Adrenal gland (tissue), 12 donors: ENCODE results near the gene MSANTD2. TPM values are rescaled to one million over a fixed set of nuclear protein-coding genes. Genes with fewer than 3 reads are reported as not detected.

Experiments used
- DNase-seq, 7 donors: peaks; one replicate each; pipeline ENCODE4 v3.0.0-alpha.2; 2019 to 2020
- H3K27ac ChIP-seq, 5 donors: fragments of 200-600 bp; sonication (generic) in 4 of 5; 1 replicate in 3 of 5; 2 replicates in 2 of 5; pipeline versions ENCODE4 v1.5.1 to v1.8.0; 2016 to 2020; ENCODE audit warnings: mild to moderate bottlenecking in 1 of 5
- H3K27me3 ChIP-seq: fragments of 200-600 bp; 2 replicates; pipeline ENCODE4 v1.8.0; 2021
- H3K36me3 ChIP-seq, 2 donors: fragments of 200-600 bp; replicated peaks in 1 of 2; 1 replicate in 1 of 2; 2 replicates in 1 of 2; pipeline versions ENCODE4 v1.5.1 to v1.8.0; 2018 to 2022
- H3K4me1 ChIP-seq, 2 donors: fragments of 200-600 bp; replicated peaks in 1 of 2; 1 replicate in 1 of 2; 2 replicates in 1 of 2; pipeline versions ENCODE4 v1.5.1 to v1.8.0; 2018 to 2021
- H3K4me3 ChIP-seq, 4 donors: fragments of 200-600 bp; sonication (generic) in 3 of 4; one replicate each; pipeline ENCODE4 v1.5.1; 2016 to 2018
- H3K9me3 ChIP-seq, 3 donors: fragments of 200-600 bp; sonication (generic) in 1 of 3; replicated peaks in 1 of 3; 1 replicate in 2 of 3; 2 replicates in 1 of 3; pipeline versions ENCODE4 v1.5.1 to v1.8.0; 2016 to 2021
- CTCF ChIP-seq, 6 experiments: fragments of 450-650 bp in 4 of 6; fragments of 200-600 bp in 2 of 6; sonication (generic) in 1 of 6; IDR thresholded peaks; 1 replicate in 5 of 6; 2 replicates in 1 of 6; pipeline versions ENCODE4 v1.5.1 to v1.8.0; 2016 to 2021; ENCODE audit warnings: antibody characterized with exemption in 6 of 6, mild to moderate bottlenecking in 2 of 6, moderate library complexity in 1 of 6
- POLR2A ChIP-seq, 2 donors: fragments of 450-650 bp; IDR thresholded peaks; one replicate each; pipeline ENCODE4 v1.6.1; 2017; ENCODE audit warnings: antibody characterized with exemption in 2 of 2, mild to moderate bottlenecking in 2 of 2, moderate library complexity in 1 of 2
- WGBS, 4 donors: extraction: QIAGEN DNeasy Blood & Tissue Kit in 2 of 4; methylation state at CpG; one replicate each; pipeline versions ENCODE4 v1.1.5 to v1.1.7; 2013 to 2017; 5-methylcytosine and 5-hydroxymethylcytosine counted together
- intact Hi-C, 2 donors: fragments of 100-400 bp; cut with DNase I; formaldehyde crosslinking; loops; one replicate each; pipeline versions ENCODE4 v1.14.1 to v1.15.0; 2022 to 2023
- polyA plus RNA-seq, 3 donors: library from polyadenylated mRNA; stranded (reverse); fragments of 200-250 nt in 2 of 3; fragments of 350-450 nt in 1 of 3; fragmentation: Illumina TruSeq in 1 of 3; extraction: RNeasy Lipid Tissue Mini Kit (QIAGEN cat#74804) in 1 of 3; gene quantifications; one replicate each; pipeline ENCODE4 v1.2.3, GENCODE V29; 2013 to 2014
- total RNA-seq, 9 donors: library from RNA; depleted of rRNA in 4 of 9; stranded (reverse); fragments of >200 nt in 4 of 9; fragments of 120-200 nt in 1 of 9; fragmentation: NEBNext Ultra II Directional in 1 of 9; extraction: Animal tissue kit (Norgen Biotek cat#: 25700) in 1 of 9; gene quantifications; one replicate each; pipeline versions ENCODE4 v1.1.0 to v1.2.4, GENCODE V29; 2013 to 2023
- donor health status: healthy with polysubstance abuse.
- donor health status: Bipolar disorder and iron deficiency.
- donor health status: DM: yes; HTN: yes; CAD: no.
- donor health status: DM: no; HTN: no; CAD: no.
- donor health status: DM: no; HTN: no; CAD: no.
- donor health status: DM: yes; HTN: yes; CAD: no.

The MSANTD2 gene
- total and polyA plus RNA-seq, 12 donors, result 4.4 to 16.8 (median 9.7) TPM

- no peaks in the 10 kb centered on the region for H3K9me3 ChIP-seq
- 84 to 90% (median 89%) methylated on average over 7 of the region's 7 CpGs for WGBS, 4 donors
- TF ChIP-seq POLR2A (IDR thresholded peaks at IDR 0.05) (no peak), CTCF (IDR thresholded peaks at IDR 0.05) (no peak)
- intact Hi-C loops, result no loop called here
- no peak overlapping the region for H3K27ac ChIP-seq
- DNase-seq, result no peak
- no peak overlapping the region for H3K4me3 ChIP-seq
- peaks cover 0 to 7% of the 10 kb centered on the region in 2 donors for H3K4me1 ChIP-seq
- no peaks in the 10 kb centered on the region for H3K36me3 ChIP-seq
- H3K27me3 ChIP-seq, result peaks cover 36% of the 10 kb centered on the region
These were observed 46.6 kb downstream of the MSANTD2 start for GRCh38 chr11:124753624-124754023.

GRCh38 chr11:124753205-124753604 is 47.0 kb downstream of the MSANTD2 start:
- H3K27ac ChIP-seq, result no peak overlapping the region
- no peak for DNase-seq
- H3K4me1 ChIP-seq, result peaks cover 0 to 3% of the 10 kb centered on the region in 2 donors
- intact Hi-C loops, result no loop called here
- H3K27me3 ChIP-seq, result peaks cover 40% of the 10 kb centered on the region
- TF ChIP-seq CTCF (IDR thresholded peaks at IDR 0.05) (no peak), POLR2A (IDR thresholded peaks at IDR 0.05) (no peak)
- no peak overlapping the region for H3K4me3 ChIP-seq
- H3K9me3 ChIP-seq, result no peaks in the 10 kb centered on the region
- H3K36me3 ChIP-seq, result no peaks in the 10 kb centered on the region

- Histone ChIP-seq H3K4me1 (no peaks in the 10 kb centered on the region), H3K27ac (no peak overlapping the region), H3K27me3 (peaks cover 40% of the 10 kb centered on the region), H3K4me3 (no peak overlapping the region), H3K9me3 (no peaks in the 10 kb centered on the region), H3K36me3 (no peaks in the 10 kb centered on the region)
- no peak for DNase-seq
- intact Hi-C loops, result no loop called here
- 53 to 66% (median 56%) methylated on average over 5 to 10 of the region's 10 CpGs for WGBS, 4 donors
- TF ChIP-seq CTCF (IDR thresholded peaks at IDR 0.05), result no peak
- no peak for TF ChIP-seq POLR2A (IDR thresholded peaks at IDR 0.05)
These were observed 47.6 kb downstream of the MSANTD2 start for GRCh38 chr11:124752471-124753102.

GRCh38 chr11:124751741-124752470 is 48.3 kb downstream of the MSANTD2 start, which contains the start of gene VSIG2:
Gene VSIG2, minus strand, starts transcription at chr11:124752255. Its CDS starts 118 bp downstream, at chr11:124752137.
- Histone ChIP-seq H3K36me3 (no peaks in the 10 kb centered on the region), H3K27ac (no peak within 1 kb of the TSS), H3K4me3 (no peak within 1 kb of the TSS), H3K27me3 (peaks cover 38% of the 10 kb centered on the region), H3K9me3 (no peaks in the 10 kb centered on the region), H3K4me1 (no peaks in the 10 kb centered on the region)
- WGBS, 4 donors, result 20 to 36% (median 31%) methylated on average over 20 to 42 of the region's 42 CpGs
- TF ChIP-seq CTCF (IDR thresholded peaks at IDR 0.05), result no peak
- no peak for TF ChIP-seq POLR2A (IDR thresholded peaks at IDR 0.05)
- intact Hi-C loops, result no loop called here
- DNase-seq, result no peak
